ENCODE data around the gene PSMC1.

DNA sequence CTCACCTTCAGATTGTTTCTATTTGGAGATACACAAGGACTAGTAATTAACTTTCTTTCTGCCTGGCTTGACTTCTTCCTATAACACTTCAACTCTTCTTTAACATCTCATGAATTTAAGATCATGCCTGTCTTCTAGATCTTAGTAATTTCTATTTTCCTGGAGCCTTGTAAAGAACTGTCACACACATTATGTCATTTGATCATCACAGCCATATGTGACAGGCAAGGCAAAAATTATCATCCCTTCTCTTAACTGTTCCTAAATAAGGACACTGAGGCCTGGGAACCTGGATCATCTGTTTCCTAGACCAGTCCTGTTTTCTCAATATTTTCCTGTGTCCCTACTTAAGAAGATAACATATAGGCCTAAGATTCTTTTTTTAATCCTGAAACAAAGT, 48.1 kb downstream of the PSMC1 start:
- no peak for TF ChIP-seq ZNF274 (IDR thresholded peaks at IDR 0.05; ENCODE audit: low read depth, low read length)
- TF ChIP-seq YY1 (IDR thresholded peaks at IDR 0.05; ENCODE audit: insufficient read depth, insufficient read length): no peak
